HEK293 (cell line): Measurements from ENCODE around the gene HTT.

Source experiments
- CTCF ChIA-PET: fragments of 350-600 bp; formaldehyde crosslinking; extraction: SDS; loops from one replicate; lab custom pipeline; 2021; ENCODE audit warnings: antibody characterized with exemption; lab: Yijun Ruan, JAX
- POLR2A ChIA-PET: fragments of 300-600 bp; formaldehyde crosslinking; extraction: SDS; loops from one replicate; lab custom pipeline; 2020; ENCODE audit warnings: antibody characterized with exemption, inconsistent platforms; lab: Yijun Ruan, JAX
- H3K27ac ChIP-seq: fragments of 200-500 bp; sonication (Bioruptor generic); 2 replicates; pipeline ENCODE4 v1.5.1; 2014; ENCODE audit warnings: low read depth, low read length, control low read depth, inconsistent platforms; ENCODE audit errors: extremely low read depth
- H3K36me3 ChIP-seq, 2 experiments: fragments of 200-500 bp in 1 of 2; sonication (Bioruptor generic) in 1 of 2; 1 replicate in 1 of 2; 2 replicates in 1 of 2; pipeline ENCODE4 v1.5.1; 2014 to 2017; ENCODE audit warnings: inconsistent platforms in 2 of 2, low read length in 2 of 2; ENCODE audit not compliant: control insufficient read depth in 2 of 2, insufficient read depth in 1 of 2
- H3K4me1 ChIP-seq: fragments of 200-500 bp; sonication (Bioruptor generic); 2 replicates; pipeline ENCODE4 v1.5.1; 2014; ENCODE audit warnings: mild to moderate bottlenecking, low read length, inconsistent platforms; ENCODE audit not compliant: control insufficient read depth, insufficient read depth
- H3K4me3 ChIP-seq: 2 replicates; pipeline ENCODE4 v1.5.1; 2011; ENCODE audit warnings: low read depth, mild to moderate bottlenecking, control low read depth, low read length, moderate library complexity
- H3K9me3 ChIP-seq: fragments of 200-500 bp; sonication (Bioruptor generic); 2 replicates; pipeline ENCODE4 v1.5.1; 2014; ENCODE audit warnings: low read depth, low read length, inconsistent platforms; ENCODE audit not compliant: control insufficient read depth, insufficient read depth
- EGR2 ChIP-seq: fragments of 450-650 bp; formaldehyde crosslinking; IDR thresholded peaks from 2 replicates; pipeline ENCODE4 v1.5.1; 2016; ENCODE audit warnings: low read depth, missing biosample characterization, missing genetic modification characterization
- GFI1B ChIP-seq: fragments of 450-650 bp; formaldehyde crosslinking; IDR thresholded peaks from 2 replicates; pipeline ENCODE4 v1.5.1; 2016; ENCODE audit warnings: missing biosample characterization, missing genetic modification characterization
- GLIS1 ChIP-seq: fragments of 450-650 bp; formaldehyde crosslinking; IDR thresholded peaks from 2 replicates; pipeline ENCODE4 v1.5.1; 2016; ENCODE audit warnings: missing biosample characterization, missing genetic modification characterization
- KLF16 ChIP-seq: fragments of 450-650 bp; formaldehyde crosslinking; IDR thresholded peaks from 2 replicates; pipeline ENCODE4 v1.5.1; 2017; ENCODE audit warnings: missing biosample characterization, missing genetic modification characterization
- KLF8 ChIP-seq: fragments of 450-650 bp; formaldehyde crosslinking; IDR thresholded peaks from 2 replicates; pipeline ENCODE4 v1.5.1; 2016; ENCODE audit warnings: missing biosample characterization, missing genetic modification characterization
- KLF9 ChIP-seq: fragments of 450-650 bp; formaldehyde crosslinking; IDR thresholded peaks from 2 replicates; pipeline ENCODE4 v1.5.1; 2016; ENCODE audit warnings: missing biosample characterization, missing genetic modification characterization, low read depth
- SCRT2 ChIP-seq: fragments of 450-650 bp; formaldehyde crosslinking; IDR thresholded peaks from 2 replicates; pipeline ENCODE4 v1.5.1; 2016; ENCODE audit warnings: missing biosample characterization, missing genetic modification characterization
- SP2 ChIP-seq: fragments of 450-650 bp; formaldehyde crosslinking; IDR thresholded peaks from 2 replicates; pipeline ENCODE4 v1.5.1; 2016; ENCODE audit warnings: missing biosample characterization, missing genetic modification characterization
- ZBTB20 ChIP-seq: fragments of 450-650 bp; formaldehyde crosslinking; IDR thresholded peaks from 2 replicates; pipeline ENCODE4 v1.5.1; 2016; ENCODE audit warnings: missing biosample characterization, missing genetic modification characterization
- ZFP3 ChIP-seq: fragments of 450-650 bp; formaldehyde crosslinking; IDR thresholded peaks from 2 replicates; pipeline ENCODE4 v1.5.1; 2016; ENCODE audit warnings: low read depth, missing biosample characterization, missing genetic modification characterization
- ZFP41 ChIP-seq: fragments of 450-650 bp; formaldehyde crosslinking; IDR thresholded peaks from 2 replicates; pipeline ENCODE4 v1.5.1; 2016; ENCODE audit warnings: missing biosample characterization, missing genetic modification characterization, borderline replicate concordance
- ZNF214 ChIP-seq: fragments of 450-650 bp; formaldehyde crosslinking; IDR thresholded peaks from 2 replicates; pipeline ENCODE4 v1.5.1; 2017; ENCODE audit warnings: missing biosample characterization, mild to moderate bottlenecking, missing genetic modification characterization, borderline replicate concordance
- ZNF544 ChIP-seq: fragments of 450-650 bp; formaldehyde crosslinking; IDR thresholded peaks from 2 replicates; pipeline ENCODE4 v1.5.0; 2017; ENCODE audit warnings: missing biosample characterization, missing genetic modification characterization
- ZNF626 ChIP-seq: fragments of 450-650 bp; sonication (Bioruptor Pico); formaldehyde crosslinking; IDR thresholded peaks from 2 replicates; pipeline ENCODE4 v1.5.1; 2018; ENCODE audit warnings: missing biosample characterization, missing genetic modification characterization, inconsistent platforms
- TF ChIP-seq, protein P1 (sequence below): fragments of 450-650 bp; IDR thresholded peaks from 2 replicates; pipeline ENCODE4 v1.5.1; 2018; ENCODE audit warnings: missing biosample characterization, missing genetic modification characterization
- TF ChIP-seq, protein P2 (sequence below): fragments of 450-650 bp; formaldehyde crosslinking; IDR thresholded peaks from 2 replicates; pipeline ENCODE4 v1.5.1; 2016; ENCODE audit warnings: missing biosample characterization, missing genetic modification characterization
- TF ChIP-seq, protein P3 (sequence below): fragments of 450-650 bp; formaldehyde crosslinking; IDR thresholded peaks from 2 replicates; pipeline ENCODE4 v1.5.1; 2016; ENCODE audit warnings: missing biosample characterization, missing genetic modification characterization

HTT gene

DNA sequence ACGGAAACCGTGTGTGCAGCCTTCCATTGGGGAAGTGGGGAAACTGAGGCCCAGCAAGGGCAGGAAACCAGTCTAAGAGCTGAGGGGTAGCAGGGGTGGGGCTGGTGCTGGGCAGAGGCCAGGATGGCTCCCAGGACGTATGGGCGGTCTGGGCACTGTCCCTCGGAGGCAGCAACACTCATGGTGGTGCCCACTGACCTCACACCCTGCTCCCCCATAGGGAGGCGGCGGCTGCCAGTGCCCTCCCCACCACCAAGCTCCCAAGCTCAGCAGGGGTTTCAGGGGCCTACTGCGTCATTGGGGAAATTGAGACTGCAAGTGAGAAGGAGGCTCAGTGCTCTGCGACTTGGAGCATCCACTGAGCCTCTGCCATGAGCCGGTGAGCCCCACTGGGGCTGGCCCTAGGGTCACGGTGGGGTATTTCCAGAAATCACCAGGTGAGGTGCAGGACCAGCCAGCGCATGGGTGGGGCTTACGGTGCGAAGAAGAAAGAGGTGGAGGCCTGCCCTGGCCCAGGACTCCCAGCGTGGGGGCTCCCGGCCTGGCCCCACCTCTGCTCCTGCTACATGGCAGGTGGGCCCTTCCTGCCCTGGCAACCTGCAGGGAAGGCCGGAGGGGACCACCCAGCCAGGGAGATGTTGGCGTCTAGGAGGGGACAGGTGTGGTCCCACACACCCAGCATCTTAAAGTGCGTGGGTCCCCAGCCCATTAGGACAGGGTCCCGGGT lies 175.4 kb downstream of the HTT start:
- CTCF ChIA-PET: no interaction called here
- H3K36me3 ChIP-seq: no peaks in the 10 kb centered on the region
- no peak overlapping the region for H3K4me3 ChIP-seq
- no peaks in the 10 kb centered on the region for H3K9me3 ChIP-seq
- POLR2A ChIA-PET: no interaction called here
- TF ChIP-seq KLF9 (tag by site-specific recombination): no peak
- TF ChIP-seq ZNF626 (tag by site-specific recombination): no peak
- TF ChIP-seq, protein P1, sequence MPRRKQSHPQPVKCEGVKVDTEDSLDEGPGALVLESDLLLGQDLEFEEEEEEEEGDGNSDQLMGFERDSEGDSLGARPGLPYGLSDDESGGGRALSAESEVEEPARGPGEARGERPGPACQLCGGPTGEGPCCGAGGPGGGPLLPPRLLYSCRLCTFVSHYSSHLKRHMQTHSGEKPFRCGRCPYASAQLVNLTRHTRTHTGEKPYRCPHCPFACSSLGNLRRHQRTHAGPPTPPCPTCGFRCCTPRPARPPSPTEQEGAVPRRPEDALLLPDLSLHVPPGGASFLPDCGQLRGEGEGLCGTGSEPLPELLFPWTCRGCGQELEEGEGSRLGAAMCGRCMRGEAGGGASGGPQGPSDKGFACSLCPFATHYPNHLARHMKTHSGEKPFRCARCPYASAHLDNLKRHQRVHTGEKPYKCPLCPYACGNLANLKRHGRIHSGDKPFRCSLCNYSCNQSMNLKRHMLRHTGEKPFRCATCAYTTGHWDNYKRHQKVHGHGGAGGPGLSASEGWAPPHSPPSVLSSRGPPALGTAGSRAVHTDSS: no peak
- TF ChIP-seq GLIS1 (tag by site-specific recombination): no peak
- no peak for TF ChIP-seq EGR2 (tag by site-specific recombination)
- TF ChIP-seq ZNF214: no peak
- TF ChIP-seq, protein P2, sequence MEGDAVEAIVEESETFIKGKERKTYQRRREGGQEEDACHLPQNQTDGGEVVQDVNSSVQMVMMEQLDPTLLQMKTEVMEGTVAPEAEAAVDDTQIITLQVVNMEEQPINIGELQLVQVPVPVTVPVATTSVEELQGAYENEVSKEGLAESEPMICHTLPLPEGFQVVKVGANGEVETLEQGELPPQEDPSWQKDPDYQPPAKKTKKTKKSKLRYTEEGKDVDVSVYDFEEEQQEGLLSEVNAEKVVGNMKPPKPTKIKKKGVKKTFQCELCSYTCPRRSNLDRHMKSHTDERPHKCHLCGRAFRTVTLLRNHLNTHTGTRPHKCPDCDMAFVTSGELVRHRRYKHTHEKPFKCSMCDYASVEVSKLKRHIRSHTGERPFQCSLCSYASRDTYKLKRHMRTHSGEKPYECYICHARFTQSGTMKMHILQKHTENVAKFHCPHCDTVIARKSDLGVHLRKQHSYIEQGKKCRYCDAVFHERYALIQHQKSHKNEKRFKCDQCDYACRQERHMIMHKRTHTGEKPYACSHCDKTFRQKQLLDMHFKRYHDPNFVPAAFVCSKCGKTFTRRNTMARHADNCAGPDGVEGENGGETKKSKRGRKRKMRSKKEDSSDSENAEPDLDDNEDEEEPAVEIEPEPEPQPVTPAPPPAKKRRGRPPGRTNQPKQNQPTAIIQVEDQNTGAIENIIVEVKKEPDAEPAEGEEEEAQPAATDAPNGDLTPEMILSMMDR (tag by site-specific recombination): no peak
- no peak for TF ChIP-seq SP2
- no peak for TF ChIP-seq ZNF544 (tag by site-specific recombination)
- no peak for TF ChIP-seq KLF8 (tag by site-specific recombination)
- no peak for TF ChIP-seq KLF16
- TF ChIP-seq ZFP3 (tag by site-specific recombination): no peak
- TF ChIP-seq SCRT2 (tag by site-specific recombination): no peak
- TF ChIP-seq GFI1B: no peak
- no peak for TF ChIP-seq ZBTB20 (tag by site-specific recombination)
- TF ChIP-seq, protein P3, sequence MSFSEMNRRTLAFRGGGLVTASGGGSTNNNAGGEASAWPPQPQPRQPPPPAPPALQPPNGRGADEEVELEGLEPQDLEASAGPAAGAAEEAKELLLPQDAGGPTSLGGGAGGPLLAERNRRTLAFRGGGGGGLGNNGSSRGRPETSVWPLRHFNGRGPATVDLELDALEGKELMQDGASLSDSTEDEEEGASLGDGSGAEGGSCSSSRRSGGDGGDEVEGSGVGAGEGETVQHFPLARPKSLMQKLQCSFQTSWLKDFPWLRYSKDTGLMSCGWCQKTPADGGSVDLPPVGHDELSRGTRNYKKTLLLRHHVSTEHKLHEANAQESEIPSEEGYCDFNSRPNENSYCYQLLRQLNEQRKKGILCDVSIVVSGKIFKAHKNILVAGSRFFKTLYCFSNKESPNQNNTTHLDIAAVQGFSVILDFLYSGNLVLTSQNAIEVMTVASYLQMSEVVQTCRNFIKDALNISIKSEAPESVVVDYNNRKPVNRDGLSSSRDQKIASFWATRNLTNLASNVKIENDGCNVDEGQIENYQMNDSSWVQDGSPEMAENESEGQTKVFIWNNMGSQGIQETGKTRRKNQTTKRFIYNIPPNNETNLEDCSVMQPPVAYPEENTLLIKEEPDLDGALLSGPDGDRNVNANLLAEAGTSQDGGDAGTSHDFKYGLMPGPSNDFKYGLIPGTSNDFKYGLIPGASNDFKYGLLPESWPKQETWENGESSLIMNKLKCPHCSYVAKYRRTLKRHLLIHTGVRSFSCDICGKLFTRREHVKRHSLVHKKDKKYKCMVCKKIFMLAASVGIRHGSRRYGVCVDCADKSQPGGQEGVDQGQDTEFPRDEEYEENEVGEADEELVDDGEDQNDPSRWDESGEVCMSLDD (tag by site-specific recombination): no peak
- H3K4me1 ChIP-seq: no peaks in the 10 kb centered on the region
- H3K27ac ChIP-seq: no peak overlapping the region

DNA sequence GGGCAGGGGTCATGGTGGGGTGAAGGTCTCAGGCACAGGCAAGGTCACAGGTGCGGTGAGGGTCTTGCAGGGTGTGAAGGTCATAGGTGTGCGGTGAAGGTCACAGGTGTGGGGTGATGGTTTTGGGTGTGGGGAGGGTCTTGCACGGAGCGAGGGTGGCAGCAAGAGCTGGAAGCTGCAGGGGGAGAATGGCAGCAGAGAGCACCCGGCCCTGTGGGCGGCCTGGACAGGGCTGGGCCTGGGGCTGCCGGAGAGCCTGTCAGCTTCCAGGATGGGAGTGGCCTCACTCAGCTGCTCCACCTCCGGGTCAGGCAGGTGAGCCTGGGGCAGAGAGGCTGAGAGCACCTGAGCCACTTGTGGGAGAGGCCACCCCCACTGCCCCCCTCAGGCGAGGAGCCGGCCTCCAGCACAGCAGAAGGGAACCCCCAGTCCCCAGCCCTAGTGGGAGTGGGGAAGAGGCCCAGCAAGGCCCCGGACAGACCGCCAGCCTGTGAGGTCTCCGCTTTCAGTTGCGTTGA lies 176.0 kb downstream of the HTT start:
- Histone ChIP-seq H3K36me3 (no peaks in the 10 kb centered on the region), H3K4me3 (no peak overlapping the region), H3K27ac (no peak overlapping the region), H3K9me3 (no peaks in the 10 kb centered on the region), H3K4me1 (no peaks in the 10 kb centered on the region)
- TF ChIP-seq ZFP41: no peak
- POLR2A ChIA-PET: no interaction called here
- CTCF ChIA-PET: no interaction called here
